Ascending aorta (tissue), 2 donors: ENCODE measurements around the gene ETFBKMT. TPM values are rescaled to one million over a fixed set of nuclear protein-coding genes. Genes with fewer than 3 reads are reported as not detected.
"Not testable (repeated sequence)": the region's sequence is repeated elsewhere in the genome, so short reads cannot be mapped to it uniquely, and the experiment has no call there.

ENCODE experiments used
- DNase-seq, 2 donors: peaks; one replicate each; pipeline ENCODE4 v3.0.0-alpha.2; 2019; ENCODE audit warnings: low spot score in 2 of 2
- H3K27ac ChIP-seq, 2 donors: fragments of 200-600 bp; sonication (generic); one replicate each; pipeline ENCODE4 v1.5.1; 2016 to 2017; ENCODE audit warnings: mild to moderate bottlenecking in 1 of 2
- H3K27me3 ChIP-seq: fragments of 200-600 bp; sonication (generic); one replicate; pipeline ENCODE4 v1.5.1; 2017
- H3K36me3 ChIP-seq, 2 donors: fragments of 200-600 bp; sonication (generic); one replicate each; pipeline ENCODE4 v1.5.1; 2016
- H3K4me1 ChIP-seq, 2 donors: fragments of 200-600 bp; sonication (generic); one replicate each; pipeline ENCODE4 v1.5.1; 2016 to 2017; ENCODE audit warnings: mild to moderate bottlenecking in 1 of 2
- H3K4me3 ChIP-seq, 2 donors: fragments of 200-600 bp; sonication (generic); one replicate each; pipeline ENCODE4 v1.5.1; 2016 to 2017; ENCODE audit warnings: mild to moderate bottlenecking in 1 of 2
- H3K9me3 ChIP-seq, 2 donors: fragments of 200-600 bp; sonication (generic); one replicate each; pipeline ENCODE4 v1.5.1; 2016
- intact Hi-C: fragments of 100-400 bp; cut with DNase I; formaldehyde crosslinking; loops from one replicate; pipeline ENCODE4 v1.15.1; 2023
- total RNA-seq: library from RNA; depleted of rRNA; stranded (reverse); fragments of >200 nt; gene quantifications from one replicate; pipeline ENCODE4 v1.1.0, GENCODE V29; 2016
- TF ChIP-seq, protein P1 (sequence below), 3 experiments: fragments of 200-600 bp in 2 of 3; fragments of 450-650 bp in 1 of 3; sonication (generic) in 2 of 3; IDR thresholded peaks; one replicate each; pipeline ENCODE4 v1.5.1; 2016 to 2019; ENCODE audit warnings: antibody characterized with exemption in 3 of 3, mild to moderate bottlenecking in 1 of 3, moderate library complexity in 1 of 3

ETFBKMT gene
- total RNA-seq, 1 donor from 2014 or later: 0.64 TPM

DNA sequence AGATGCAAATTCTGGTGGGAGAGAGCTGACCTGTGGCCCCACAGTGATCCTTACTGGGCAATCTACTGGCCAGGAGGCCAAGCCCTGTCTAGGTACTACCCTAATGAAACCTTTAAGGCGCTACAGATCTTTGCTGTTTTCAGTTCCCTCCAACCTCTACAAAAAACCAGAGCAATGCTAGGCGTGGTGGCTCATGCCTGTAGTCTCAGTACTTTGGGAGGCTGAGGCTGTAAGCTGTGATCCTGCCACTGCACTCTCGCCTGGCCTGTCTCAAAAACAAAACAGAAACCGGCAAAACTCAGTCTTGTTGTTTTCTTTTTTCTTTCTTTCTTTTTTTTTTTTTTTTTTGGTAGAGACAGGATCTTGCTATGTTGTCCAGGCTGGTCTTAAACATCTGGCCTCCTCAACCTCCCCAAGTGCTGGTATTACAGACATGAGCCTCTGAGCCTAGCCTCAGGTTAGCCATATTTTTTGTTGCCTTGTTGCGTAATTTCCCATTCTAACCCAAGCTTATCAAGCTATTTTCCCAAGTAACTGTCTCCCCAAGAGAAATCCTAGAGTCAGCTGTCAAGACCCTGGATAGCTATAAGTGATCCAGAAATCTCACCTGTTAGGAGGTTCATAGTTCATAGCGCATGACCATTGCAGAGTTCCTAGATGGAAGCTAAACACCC, 2.8 kb downstream of the ETFBKMT start:
- TF ChIP-seq, protein P1, sequence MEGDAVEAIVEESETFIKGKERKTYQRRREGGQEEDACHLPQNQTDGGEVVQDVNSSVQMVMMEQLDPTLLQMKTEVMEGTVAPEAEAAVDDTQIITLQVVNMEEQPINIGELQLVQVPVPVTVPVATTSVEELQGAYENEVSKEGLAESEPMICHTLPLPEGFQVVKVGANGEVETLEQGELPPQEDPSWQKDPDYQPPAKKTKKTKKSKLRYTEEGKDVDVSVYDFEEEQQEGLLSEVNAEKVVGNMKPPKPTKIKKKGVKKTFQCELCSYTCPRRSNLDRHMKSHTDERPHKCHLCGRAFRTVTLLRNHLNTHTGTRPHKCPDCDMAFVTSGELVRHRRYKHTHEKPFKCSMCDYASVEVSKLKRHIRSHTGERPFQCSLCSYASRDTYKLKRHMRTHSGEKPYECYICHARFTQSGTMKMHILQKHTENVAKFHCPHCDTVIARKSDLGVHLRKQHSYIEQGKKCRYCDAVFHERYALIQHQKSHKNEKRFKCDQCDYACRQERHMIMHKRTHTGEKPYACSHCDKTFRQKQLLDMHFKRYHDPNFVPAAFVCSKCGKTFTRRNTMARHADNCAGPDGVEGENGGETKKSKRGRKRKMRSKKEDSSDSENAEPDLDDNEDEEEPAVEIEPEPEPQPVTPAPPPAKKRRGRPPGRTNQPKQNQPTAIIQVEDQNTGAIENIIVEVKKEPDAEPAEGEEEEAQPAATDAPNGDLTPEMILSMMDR (IDR thresholded peaks at IDR 0.05): no peak
- Histone ChIP-seq H3K36me3 (peaks cover 3% of the 10 kb centered on the region in 2 donors), H3K27me3 (no peaks in the 10 kb centered on the region), H3K4me3 (no peak overlapping the region), H3K9me3 (no peaks in the 10 kb centered on the region), H3K4me1 (peaks cover 0 to 3% of the 10 kb centered on the region in 2 donors), H3K27ac (peak overlapping the region in 1 of 2 donors; percentile 5)
- intact Hi-C loops: no loop called here
- no peak for DNase-seq

DNA sequence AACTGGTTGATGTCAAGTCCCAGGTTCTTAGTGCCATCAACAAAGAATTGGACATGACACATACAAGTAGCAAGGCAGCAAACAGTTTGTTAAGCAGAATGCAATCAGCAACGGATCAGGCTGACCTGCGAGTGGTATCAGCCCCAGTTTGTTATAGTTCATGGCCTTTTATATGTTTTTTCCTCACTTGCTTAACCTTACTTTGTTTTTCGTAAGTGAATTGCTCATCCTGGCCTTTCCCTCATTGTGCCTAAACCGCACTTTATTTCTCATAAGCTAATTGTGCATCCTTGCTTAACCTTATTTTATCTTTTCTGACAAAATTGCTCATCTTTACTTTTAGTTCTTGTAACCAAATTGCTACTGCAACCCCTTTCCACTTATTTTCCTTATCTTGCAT, 4.1 kb downstream of the ETFBKMT start:
- intact Hi-C loops: no loop called here
- H3K9me3 ChIP-seq: no peaks in the 10 kb centered on the region
- H3K4me3 ChIP-seq: no peak overlapping the region
- DNase-seq: no peak
- TF ChIP-seq, protein P1 (IDR thresholded peaks at IDR 0.05): no peak
- no peak overlapping the region for H3K27ac ChIP-seq
- peaks cover 0 to under 1% of the 10 kb centered on the region in 2 donors for H3K4me1 ChIP-seq
- no peaks in the 10 kb centered on the region for H3K27me3 ChIP-seq
- H3K36me3 ChIP-seq: peaks cover 3% of the 10 kb centered on the region in 2 donors

- H3K4me1 ChIP-seq: no peaks in the 10 kb centered on the region
- TF ChIP-seq, protein P1 (IDR thresholded peaks at IDR 0.05): no peak
- intact Hi-C loops: no loop called here
- peaks cover 0 to 4% of the 10 kb centered on the region in 2 donors for H3K9me3 ChIP-seq
- H3K36me3 ChIP-seq: peaks cover 3% of the 10 kb centered on the region in 2 donors
- DNase-seq: no peak
- H3K4me3 ChIP-seq: no peak overlapping the region
- H3K27me3 ChIP-seq: no peaks in the 10 kb centered on the region
- H3K27ac ChIP-seq: no peak overlapping the region
Observed at GRCh38 chr12:31664038-31664437, 4.5 kb downstream of the ETFBKMT start.

- TF ChIP-seq, protein P1 (IDR thresholded peaks at IDR 0.05): no peak
- no peaks in the 10 kb centered on the region for H3K27me3 ChIP-seq
- H3K9me3 ChIP-seq: peaks cover 0 to 11% of the 10 kb centered on the region in 2 donors
- DNase-seq: no peak
- H3K36me3 ChIP-seq: peaks cover 0 to 5% of the 10 kb centered on the region in 2 donors
- intact Hi-C loops: no loop called here
- no peaks in the 10 kb centered on the region for H3K4me1 ChIP-seq
- no peak overlapping the region for H3K4me3 ChIP-seq
- H3K27ac ChIP-seq: no peak overlapping the region
Observed at GRCh38 chr12:31669020-31669419, 9.5 kb downstream of the ETFBKMT start.

DNA sequence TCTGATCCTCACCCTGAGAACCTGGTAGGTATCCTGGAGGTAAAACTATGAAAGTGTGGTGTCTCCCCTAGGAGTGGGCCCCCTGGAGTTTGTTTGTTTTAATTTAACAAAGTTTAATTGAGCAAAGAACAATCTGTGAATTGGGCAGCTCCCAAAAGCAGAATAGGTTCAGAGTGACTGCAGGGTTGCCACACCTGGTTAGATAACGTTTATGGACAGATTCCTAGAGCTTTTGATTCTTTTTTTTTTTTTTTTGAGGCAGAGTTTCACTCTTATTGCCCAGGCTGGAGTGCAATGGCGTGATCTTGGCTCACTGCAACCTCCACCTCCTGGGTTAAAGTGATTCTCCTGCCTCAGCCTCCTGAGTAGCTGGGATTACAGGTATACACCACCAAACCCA, 10.1 kb downstream of the ETFBKMT start:
- H3K4me1 ChIP-seq, H3K27me3 ChIP-seq, H3K27ac ChIP-seq, DNase-seq, H3K4me3 ChIP-seq, H3K36me3 ChIP-seq, intact Hi-C loops: not testable (repeated sequence)
- peaks cover 0 to 11% of the 10 kb centered on the region in 2 donors for H3K9me3 ChIP-seq

- Histone ChIP-seq H3K9me3 (peaks cover 0 to 11% of the 10 kb centered on the region in 2 donors), H3K4me3 (no peak overlapping the region), H3K27me3 (no peaks in the 10 kb centered on the region), H3K27ac (no peak overlapping the region), H3K36me3 (peaks cover 5 to 8% of the 10 kb centered on the region in 2 donors), H3K4me1 (no peaks in the 10 kb centered on the region)
- no peak for DNase-seq
- intact Hi-C loops: no loop called here
- TF ChIP-seq, protein P1 (IDR thresholded peaks at IDR 0.05): no peak
Observed at GRCh38 chr12:31672521-31672920, 13.0 kb downstream of the ETFBKMT start.
